ENCODE measurements around the gene CEP70.

The CEP70 gene

DNA sequence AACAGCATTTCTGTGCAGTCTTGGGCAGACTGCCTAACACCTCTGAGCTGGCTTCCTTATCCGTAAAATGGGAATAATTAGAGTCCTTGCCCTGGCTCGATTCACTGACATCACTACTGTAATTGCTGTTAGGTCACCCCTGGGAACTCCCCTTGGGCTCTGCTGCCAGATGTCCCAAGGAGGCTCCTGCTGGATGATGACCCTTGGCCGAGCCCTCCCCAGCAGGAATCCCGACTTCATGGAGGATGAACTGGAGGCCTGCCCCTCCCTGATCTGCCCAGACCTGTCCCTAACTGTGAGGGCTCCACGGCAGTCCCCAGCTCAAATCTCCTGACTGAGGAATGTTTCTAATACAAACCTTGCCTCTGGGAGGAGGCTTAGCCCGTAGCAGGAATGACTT lies 141.6 kb downstream of the CEP70 start:
- no peak for DNase-seq (ENCODE audit: low spot score)

DNA sequence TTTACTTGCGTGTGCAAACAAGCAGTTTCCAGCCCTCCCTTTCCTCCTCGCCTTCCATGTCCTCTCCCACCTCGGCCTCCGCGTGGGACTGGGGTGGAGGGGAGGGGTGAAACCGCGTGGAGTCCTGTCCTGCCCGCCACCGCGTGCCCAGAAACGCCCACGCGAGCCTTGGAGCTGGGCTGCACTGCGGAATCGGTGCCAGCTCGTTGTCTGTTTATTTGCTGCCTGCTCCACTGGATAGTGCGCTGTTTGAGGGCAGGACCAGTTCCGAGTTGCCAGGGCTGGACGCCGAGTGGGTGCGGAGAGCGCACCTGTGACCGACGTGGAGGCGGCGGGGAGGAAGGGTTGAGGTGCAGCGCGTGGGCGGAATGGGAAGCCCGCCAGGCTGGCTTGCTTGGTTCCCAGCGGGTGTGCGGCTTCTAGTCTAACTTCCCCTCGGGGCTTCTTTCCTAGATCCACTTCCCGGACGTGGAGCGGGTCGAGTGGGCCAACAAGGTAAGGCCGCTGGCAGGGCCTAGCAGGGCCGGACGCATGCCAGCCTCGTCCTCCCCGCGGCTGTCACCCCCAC lies 142.4 kb downstream of the CEP70 start:
- no peak for DNase-seq (ENCODE audit: low spot score)

DNA sequence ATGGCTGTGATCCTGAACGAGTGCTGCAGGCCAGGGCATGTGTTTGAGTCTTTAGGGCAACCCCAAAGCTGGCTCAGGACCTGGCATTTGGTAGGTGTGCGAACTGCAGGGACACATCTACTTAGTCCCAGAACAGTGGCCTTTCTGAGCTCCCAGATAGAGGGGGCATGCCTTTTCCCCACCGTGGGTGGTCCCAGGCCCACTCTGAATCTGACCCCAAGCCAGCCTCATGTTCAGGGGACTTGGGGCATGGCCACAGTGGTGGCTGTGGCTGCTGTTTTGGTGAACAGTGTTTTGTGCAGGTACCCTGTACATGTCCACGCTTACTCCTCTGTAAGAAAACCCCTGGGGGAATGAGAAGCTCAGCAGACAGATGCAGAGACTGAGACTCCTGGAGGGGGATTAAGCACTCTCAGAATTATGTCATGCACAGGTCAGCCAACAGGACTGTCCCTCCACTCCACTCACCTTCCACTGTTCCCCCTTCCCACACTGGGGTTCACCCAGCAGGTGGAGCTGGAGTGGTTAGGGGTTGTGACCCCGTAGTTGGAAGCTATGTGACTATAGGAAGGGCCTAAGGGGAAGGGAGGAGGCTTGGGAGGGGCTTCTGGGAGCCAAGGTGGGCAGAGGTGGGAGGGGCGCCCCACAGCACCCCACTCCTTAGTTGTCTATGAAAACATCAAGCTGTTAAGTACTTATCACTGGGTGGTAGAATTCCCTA lies 143.2 kb downstream of the CEP70 start:
- DNase-seq (ENCODE audit: low spot score): no peak

DNA sequence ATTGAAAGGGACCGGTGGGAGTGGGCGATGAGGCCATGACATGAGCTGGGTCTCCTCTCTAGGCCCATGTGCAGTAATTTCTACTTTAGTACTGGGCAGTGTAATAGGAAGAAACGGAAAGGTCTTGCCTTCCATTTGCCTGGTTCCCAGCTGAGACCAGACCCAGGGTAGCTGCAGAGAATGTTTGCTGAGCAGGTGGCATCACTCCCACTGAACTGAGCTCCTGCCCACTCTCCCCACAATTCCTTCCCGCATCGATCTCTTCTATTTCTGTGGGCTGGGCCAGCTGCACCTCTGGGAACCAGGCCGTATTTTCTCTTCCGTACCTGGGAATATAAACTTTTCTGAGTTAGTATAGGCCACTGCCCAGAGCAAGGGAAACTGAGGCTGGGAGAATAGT lies 143.9 kb downstream of the CEP70 start:
- DNase-seq (ENCODE audit: low spot score): no peak

DNA sequence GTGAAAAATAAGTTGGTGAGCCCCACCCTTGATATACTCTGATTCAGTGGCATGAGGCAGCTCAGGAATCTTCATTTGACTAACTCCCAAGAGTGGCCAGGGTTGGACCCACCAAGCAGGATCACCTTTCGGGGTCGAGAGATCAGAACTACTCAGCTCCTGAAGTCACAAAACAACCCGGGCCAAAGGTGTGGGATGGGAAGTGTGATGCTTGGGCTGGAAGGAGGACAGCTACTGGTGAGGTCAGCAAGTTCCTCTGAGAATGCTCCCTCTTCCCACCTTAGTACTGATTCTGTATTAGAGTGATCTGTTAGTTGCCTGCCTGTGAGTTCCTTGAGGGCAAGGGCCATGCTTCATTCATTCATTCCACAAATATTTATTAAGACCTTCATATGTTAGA lies 144.6 kb downstream of the CEP70 start:
- no peak for DNase-seq (ENCODE audit: low spot score)

DNA sequence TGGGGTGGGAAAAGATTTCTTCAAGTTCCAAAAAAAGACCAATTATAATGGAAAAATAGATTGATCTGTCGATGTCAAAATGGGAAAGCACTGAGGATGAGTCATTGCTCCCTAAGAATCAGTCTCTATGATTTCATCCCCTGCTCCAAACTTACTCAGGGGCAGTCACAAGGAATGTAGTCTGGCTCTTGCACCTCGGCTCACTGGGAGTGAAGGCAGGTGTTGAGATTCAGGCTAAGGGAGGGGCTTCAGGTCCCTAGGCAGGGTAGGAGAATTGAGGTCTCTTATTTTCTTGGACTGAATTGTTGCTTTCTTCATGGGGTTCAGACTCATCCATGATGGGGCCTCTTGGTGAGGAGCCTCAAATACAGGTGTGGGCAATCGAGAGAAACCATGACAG lies 145.4 kb downstream of the CEP70 start:
- no peak for DNase-seq (ENCODE audit: low spot score)

DNA sequence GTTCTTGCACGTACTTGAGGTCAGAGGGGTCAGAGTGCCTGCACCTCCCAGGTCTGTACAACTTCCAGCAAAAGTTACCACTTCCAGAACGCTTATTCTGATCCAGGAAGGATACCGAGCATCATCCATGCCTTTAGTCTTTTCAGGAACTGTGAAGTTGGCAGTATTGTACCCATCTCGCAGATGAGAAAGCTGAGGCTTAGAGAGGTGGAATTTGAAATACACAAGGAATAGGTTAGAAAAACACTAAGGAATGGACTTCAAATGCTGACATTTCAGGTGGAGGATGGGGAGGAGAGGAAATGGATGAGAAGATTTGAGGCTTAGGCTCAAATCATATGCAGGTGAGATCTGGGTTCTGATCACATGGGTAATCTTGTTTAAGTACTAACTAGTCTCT lies 148.4 kb downstream of the CEP70 start:
- no peak for DNase-seq (ENCODE audit: low spot score)

DNA sequence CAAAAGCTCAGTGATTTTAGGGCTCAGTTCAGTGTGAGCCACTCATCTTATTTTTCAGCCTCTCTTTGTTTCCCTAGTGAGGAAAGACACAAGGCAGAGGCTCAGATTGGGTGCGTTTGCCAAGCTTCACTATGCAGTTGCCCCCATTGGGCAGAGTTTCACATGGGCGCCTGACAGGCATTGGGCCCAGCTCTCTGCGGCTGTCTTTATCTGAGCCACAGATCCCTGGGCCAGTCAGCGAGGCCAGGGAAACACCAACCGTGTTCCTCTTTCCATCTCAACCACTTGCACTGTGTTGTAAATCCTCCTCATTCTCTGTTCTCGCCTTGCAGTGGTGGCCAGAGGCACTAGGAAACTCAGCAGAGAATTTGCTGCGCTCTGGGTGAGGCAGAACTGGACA lies 148.8 kb downstream of the CEP70 start:
- DNase-seq (ENCODE audit: low spot score): no peak

Measured in putamen (tissue), 1 donor.